ENCODE data around the gene SPNS3.

Gene SPNS3

GRCh38 chr17:4510618-4510941 lies 76.8 kb downstream of the SPNS3 start:
- no peak overlapping the region for H3K4me3 ChIP-seq (ENCODE audit: low read length)
- TF ChIP-seq ZNF274 (IDR thresholded peaks at IDR 0.05; ENCODE audit: low read depth, low read length) = no peak

- no peak for TF ChIP-seq ZNF274 (IDR thresholded peaks at IDR 0.05; ENCODE audit: low read depth, low read length)
- H3K4me3 ChIP-seq (ENCODE audit: low read length) = no peak overlapping the region
Observed at GRCh38 chr17:4511199-4511932, 77.6 kb downstream of the SPNS3 start.

GRCh38 chr17:4512156-4513112 lies 78.7 kb downstream of the SPNS3 start:
- TF ChIP-seq ZNF274 (IDR thresholded peaks at IDR 0.05; ENCODE audit: low read depth, low read length) = no peak
- no peak overlapping the region for H3K4me3 ChIP-seq (ENCODE audit: low read length)

- no peak overlapping the region for H3K4me3 ChIP-seq (ENCODE audit: low read length)
- no peak for TF ChIP-seq ZNF274 (IDR thresholded peaks at IDR 0.05; ENCODE audit: low read depth, low read length)
Observed at GRCh38 chr17:4513113-4514032, 79.6 kb downstream of the SPNS3 start.

GRCh38 chr17:4514206-4514605 lies 80.5 kb downstream of the SPNS3 start:
- TF ChIP-seq ZNF274 (IDR thresholded peaks at IDR 0.05; ENCODE audit: low read depth, low read length) = no peak
- no peak overlapping the region for H3K4me3 ChIP-seq (ENCODE audit: low read length)

- no peak for TF ChIP-seq ZNF274 (IDR thresholded peaks at IDR 0.05; ENCODE audit: low read depth, low read length)
- no peak overlapping the region for H3K4me3 ChIP-seq (ENCODE audit: low read length)
Observed at GRCh38 chr17:4514779-4515178, 81.0 kb downstream of the SPNS3 start.

GRCh38 chr17:4515501-4515900 lies 81.8 kb downstream of the SPNS3 start:
- TF ChIP-seq ZNF274 (IDR thresholded peaks at IDR 0.05; ENCODE audit: low read depth, low read length) = no peak

GRCh38 chr17:4516735-4517134 lies 83.0 kb downstream of the SPNS3 start:
- no peak overlapping the region for H3K4me3 ChIP-seq (ENCODE audit: low read length)
- no peak for TF ChIP-seq ZNF274 (IDR thresholded peaks at IDR 0.05; ENCODE audit: low read depth, low read length)

More at GRCh38 chr17:4515501-4515900, 81.8 kb downstream of the SPNS3 start:
- no peak overlapping the region for H3K4me3 ChIP-seq (ENCODE audit: low read length)

- no peak for TF ChIP-seq ZNF274 (IDR thresholded peaks at IDR 0.05; ENCODE audit: low read depth, low read length)
- no peak overlapping the region for H3K4me3 ChIP-seq (ENCODE audit: low read length)
Observed at GRCh38 chr17:4518901-4519300, 85.2 kb downstream of the SPNS3 start.

- TF ChIP-seq ZNF274 (IDR thresholded peaks at IDR 0.05; ENCODE audit: low read depth, low read length) = no peak
Observed at GRCh38 chr17:4519361-4519788, 85.6 kb downstream of the SPNS3 start.

GRCh38 chr17:4520060-4520893 lies 86.5 kb downstream of the SPNS3 start:
- no peak for TF ChIP-seq ZNF274 (IDR thresholded peaks at IDR 0.05; ENCODE audit: low read depth, low read length)
- no peak overlapping the region for H3K4me3 ChIP-seq (ENCODE audit: low read length)

More at GRCh38 chr17:4519361-4519788, 85.6 kb downstream of the SPNS3 start:
- H3K4me3 ChIP-seq (ENCODE audit: low read length) = no peak overlapping the region

- no peak for TF ChIP-seq ZNF274 (IDR thresholded peaks at IDR 0.05; ENCODE audit: low read depth, low read length)
- no peak overlapping the region for H3K4me3 ChIP-seq (ENCODE audit: low read length)
Observed at GRCh38 chr17:4520894-4521600, 87.3 kb downstream of the SPNS3 start.
